GM21528 (cell line): ENCODE measurements around the gene SIDT2.
A peak's percentile ranks its signal among the peaks of the same experiment; 100 is the strongest.

Source experiments
- ATAC-seq: cut with Tn5 transposase; IDR thresholded peaks from one replicate; pipeline ENCODE4 v1.9.1; 2021; ENCODE audit warnings: mild to moderate bottlenecking, moderate library complexity; ENCODE audit not compliant: unreplicated experiment, low FRiP score

SIDT2 gene

DNA sequence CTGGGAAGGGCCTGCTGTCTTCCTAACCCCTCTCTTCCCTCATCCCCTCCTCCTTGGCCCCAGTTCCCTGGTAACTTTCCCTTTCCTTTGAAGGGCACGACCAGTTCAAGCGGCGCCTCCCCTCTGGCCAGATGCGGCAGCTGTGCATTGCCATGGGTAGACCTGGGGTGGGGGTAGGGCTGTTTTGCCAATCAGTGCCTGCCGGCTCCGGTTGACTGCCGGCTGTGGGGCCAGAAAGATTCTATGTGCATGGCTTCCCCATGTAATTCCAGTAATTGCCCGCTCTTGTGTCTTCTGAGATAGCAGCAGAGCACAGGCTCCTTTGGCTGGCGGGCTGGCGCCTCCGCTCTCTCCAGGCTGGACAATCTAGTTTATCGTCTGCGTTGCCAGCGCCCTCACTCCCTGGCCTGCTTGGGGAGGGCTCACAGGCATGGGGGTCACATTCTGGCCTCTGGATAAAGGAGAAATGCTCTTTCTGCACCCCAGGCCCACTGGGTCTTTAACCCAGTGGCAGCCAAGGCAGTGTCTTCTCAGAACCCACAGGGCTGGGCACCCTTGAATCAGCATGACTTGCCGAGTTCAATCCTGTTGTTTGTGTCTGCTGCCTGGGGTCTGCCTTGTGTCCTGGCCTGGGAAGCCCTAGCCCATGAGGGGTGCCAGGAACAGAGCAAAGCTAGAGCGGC is 9.4 kb downstream of the SIDT2 start:
- ATAC-seq: no peak

DNA sequence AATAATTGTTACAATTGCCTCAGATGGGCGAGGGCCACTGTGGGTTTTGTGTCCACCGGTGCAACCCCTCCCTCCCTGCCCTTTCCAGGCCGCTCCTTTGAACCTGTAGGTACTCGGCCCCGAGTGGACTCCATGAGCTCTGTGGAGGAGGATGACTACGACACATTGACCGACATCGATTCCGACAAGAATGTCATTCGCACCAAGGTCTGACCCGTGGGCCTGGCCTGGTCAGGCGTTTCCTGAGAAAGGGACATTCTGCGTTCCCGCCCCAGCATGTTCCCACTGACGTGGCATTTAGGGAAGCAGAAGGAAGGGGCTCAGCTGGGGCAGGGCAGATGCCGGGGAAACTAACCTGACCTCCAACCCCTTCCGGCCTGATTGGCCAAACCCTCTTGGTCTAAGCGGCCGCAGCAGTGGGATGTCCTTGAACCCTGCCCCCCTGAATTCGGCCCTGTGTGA is 10.1 kb downstream of the SIDT2 start:
- ATAC-seq: no peak

DNA sequence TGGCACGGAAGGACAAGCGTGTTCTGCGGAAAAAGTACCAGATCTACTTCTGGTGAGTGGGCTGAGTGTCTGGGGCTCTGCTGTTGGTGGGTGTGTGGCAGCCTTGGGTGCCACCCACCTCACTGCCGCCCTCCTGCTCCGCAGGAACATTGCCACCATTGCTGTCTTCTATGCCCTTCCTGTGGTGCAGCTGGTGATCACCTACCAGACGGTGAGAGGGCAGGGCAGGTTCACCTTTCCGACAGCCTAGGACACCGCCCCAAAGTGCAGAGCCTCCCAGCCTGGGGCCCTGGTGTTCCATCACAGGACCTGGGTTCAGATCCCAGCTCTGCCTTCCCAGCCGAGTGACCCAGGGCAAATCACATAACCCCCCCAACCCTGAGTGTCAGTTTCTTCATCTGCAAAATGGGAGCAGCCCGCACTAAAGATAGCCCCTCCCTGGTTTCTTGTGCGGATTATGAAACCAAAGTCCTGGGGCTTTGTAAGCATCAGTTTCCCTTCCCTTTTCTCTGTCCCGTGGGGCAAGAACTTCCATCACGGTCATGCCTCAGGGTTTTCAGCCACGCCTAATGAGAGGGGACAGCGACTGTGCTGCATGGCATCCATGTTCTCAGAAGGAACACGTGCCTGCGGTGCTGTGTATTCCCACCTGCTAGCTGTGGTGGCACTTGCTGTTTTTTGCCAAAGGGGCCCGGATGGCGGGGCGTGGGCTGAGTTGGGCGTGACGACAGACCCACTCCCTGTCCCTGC is 10.8 kb downstream of the SIDT2 start:
- ATAC-seq: peak; percentile 56

DNA sequence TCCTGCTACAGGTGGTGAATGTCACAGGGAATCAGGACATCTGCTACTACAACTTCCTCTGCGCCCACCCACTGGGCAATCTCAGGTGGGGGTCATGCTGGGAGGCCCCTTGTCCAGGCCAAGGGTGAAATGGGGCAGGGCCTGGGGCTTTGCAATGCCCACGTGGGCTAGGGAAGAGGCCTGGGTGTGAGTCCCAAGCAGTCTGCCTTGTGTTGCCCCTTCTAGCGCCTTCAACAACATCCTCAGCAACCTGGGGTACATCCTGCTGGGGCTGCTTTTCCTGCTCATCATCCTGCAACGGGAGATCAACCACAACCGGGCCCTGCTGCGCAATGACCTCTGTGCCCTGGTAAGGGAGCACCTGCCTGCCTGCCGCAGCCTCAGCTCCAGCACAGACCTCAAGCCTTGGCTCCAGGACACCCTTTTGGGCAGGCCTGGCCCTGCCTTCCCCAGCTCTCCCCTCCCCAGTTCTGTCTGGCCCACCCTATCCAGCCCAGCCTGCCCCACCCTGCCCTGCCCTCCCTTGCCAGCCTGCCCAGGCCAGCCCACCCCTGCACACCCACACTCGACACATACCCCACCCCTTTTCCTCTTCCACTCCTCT is 11.5 kb downstream of the SIDT2 start:
- no peak for ATAC-seq

DNA sequence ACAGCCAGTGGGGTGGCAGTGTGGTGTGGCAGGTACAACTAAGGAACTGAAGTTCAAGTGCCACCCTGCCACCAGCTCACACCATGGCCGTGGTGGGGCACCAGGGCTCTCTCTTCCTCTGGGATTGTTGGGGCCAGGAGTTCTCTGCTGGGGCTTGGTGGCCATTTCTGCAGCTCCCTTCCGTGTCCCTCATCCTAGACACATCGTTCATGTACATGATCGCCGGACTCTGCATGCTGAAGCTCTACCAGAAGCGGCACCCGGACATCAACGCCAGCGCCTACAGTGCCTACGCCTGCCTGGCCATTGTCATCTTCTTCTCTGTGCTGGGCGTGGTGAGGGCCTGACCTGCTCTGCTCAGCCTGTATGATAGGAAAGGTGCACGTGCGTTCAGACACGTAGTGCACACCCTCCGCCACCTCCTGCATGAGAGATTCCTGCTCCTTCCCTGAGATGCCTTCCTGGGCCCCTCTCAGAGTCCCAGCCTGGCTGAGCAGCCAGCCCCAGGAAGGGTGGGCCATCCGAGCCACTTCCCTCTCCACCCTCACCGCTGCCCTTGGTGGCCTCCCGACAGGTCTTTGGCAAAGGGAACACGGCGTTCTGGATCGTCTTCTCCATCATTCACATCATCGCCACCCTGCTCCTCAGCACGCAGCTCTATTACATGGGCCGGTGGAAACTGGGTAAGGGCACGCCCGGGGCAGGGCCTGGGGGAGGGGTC is 13.3 kb downstream of the SIDT2 start:
- no peak for ATAC-seq

DNA sequence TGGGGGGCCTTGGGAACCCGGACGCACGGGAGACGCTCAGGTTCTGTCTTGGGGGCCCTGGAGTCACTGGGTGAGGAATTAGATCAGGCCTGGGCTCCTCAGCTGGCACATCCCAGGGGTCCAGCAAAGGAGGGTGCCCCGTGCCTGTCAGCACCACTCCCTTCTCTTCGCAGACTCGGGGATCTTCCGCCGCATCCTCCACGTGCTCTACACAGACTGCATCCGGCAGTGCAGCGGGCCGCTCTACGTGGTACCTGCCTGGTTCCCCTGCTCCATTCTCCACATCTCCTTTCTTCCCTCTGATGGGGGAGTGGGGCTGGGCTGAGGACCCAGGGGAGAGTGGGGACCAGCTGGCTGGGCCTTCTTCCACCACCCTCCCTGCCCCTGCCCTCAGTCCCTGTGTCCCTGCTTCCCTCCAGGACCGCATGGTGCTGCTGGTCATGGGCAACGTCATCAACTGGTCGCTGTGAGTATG is 13.9 kb downstream of the SIDT2 start:
- no peak for ATAC-seq

DNA sequence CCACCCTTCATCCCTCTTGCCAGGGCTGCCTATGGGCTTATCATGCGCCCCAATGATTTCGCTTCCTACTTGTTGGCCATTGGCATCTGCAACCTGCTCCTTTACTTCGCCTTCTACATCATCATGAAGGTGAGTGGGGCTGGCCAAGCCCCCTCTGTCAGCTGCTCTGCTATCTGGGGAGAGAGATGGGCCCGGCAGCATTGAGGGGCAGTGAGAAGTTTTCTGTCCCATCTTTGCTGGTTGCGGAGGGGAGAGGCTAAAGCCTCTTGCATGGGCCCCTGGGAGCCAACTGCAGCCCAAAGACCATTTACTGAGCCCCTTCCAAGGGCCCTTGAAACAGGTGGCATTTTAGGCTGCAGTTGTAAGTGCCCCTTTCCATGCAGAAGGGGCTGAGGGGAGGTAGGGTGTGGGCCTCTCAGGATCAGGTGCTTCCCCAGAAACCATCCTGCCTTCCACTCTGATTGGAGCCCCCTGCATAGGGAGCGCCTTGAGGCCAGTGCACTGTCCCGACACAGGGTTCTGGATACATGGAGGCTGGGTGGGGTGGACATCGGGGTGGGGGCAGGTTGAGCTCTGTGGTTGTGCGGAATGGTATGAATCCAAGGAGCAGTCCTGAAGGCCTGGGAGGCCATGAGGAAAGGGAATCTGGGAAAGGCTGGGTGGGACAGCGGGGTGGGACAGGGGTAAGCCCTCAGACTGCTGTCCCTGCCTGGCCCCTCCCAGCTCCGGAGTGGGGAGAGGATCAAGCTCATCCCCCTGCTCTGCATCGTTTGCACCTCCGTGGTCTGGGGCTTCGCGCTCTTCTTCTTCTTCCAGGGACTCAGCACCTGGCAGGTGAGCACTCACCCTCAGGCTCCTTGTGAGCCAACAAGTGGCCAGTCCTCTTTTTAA is 14.8 kb downstream of the SIDT2 start:
- no peak for ATAC-seq

DNA sequence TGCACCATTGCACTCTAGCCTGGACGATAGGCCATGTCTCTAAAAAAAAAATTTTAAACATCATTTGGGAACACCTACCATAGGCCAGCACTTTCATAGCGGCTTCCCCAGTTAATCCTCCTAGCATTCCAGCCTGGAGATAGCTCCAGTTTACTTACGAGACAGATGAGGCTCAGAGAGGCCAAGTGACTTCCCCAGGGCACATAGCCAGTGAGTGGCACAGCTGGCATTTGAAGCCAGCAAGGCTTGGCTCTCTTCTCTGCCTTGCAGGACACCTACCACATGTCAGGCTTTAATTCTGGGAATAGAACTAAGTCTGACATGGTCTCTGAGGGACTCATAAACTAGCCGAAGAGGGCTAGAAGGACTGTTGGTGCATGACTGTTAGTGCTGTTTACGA is 15.7 kb downstream of the SIDT2 start:
- ATAC-seq: no peak

DNA sequence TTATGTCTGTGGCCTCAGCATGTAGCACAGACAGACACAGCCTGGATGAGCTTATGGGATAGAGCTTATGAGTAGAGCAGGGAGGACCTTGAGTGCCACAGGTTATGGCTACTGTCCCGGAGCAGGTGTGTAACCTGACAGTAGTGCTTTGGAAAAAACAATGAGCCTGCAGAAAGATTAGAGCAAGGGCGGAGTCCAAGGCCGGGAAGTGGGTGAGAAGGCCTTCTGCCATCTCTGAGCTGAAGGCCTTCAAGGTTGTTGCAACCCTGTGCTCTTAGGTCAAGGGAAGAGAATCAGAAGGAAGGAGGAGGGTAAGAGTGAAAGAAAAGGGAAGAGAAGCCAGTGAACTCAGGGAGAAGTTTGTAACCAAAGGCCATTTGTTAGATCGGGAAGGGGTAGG is 16.7 kb downstream of the SIDT2 start:
- ATAC-seq: no peak

DNA sequence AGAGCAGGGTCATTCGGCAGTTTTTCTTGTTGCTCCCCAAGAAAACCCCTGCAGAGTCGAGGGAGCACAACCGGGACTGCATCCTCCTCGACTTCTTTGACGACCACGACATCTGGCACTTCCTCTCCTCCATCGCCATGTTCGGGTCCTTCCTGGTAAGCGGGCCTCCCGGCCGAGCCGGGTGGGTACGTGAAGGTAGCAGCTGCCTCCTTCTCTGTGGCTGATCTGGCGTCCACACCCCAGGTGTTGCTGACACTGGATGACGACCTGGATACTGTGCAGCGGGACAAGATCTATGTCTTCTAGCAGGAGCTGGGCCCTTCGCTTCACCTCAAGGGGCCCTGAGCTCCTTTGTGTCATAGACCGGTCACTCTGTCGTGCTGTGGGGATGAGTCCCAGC is 17.2 kb downstream of the SIDT2 start:
- no peak for ATAC-seq

DNA sequence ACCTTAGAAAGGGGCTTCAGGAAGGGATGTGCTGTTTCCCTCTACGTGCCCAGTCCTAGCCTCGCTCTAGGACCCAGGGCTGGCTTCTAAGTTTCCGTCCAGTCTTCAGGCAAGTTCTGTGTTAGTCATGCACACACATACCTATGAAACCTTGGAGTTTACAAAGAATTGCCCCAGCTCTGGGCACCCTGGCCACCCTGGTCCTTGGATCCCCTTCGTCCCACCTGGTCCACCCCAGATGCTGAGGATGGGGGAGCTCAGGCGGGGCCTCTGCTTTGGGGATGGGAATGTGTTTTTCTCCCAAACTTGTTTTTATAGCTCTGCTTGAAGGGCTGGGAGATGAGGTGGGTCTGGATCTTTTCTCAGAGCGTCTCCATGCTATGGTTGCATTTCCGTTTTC is 18.5 kb downstream of the SIDT2 start:
- no peak for ATAC-seq

DNA sequence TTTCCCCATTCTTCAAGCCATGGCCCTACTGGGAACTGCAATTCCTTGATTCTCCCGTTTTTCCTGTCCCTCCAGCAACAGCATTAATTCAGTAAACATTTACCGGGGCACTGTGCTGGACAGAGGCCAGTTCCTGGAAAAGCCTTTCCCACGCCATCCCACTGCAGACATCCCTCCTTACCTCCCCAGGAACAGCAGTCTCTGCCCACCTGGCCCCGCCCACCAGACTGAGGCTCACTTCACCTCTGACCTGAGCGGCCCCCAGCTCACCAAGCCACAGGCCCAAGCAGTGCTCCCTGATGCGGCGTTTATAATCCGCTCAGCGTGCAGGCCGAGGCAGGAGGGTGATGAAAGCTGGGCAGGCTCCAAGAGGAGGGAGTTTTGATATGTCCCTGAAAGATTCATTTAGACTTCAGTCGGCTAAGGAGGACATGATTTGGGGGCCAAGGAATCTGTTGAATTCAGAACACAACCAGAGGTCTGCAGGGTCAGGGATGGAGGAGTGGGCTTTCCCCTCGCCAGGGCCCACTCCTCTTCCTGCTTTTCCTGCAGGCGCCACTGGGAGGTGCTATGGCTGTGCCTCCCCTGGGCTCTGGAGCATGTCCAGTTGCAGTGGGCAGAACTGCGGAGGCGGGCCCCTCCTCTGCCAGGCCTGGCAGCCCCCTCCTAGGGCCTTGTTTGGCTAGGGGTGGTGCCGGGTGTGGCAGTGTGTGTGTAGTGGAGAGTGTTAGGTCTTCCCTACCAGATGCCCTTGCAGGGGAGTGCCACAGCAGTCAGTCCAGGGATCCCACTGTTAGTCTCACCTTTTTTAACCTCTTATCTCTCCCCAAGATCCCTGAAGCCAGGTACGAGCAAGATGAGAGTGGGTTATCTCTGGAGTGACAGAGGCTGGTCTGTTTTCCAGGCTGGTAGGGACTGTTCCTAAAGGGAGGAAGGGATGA is 19.2 kb downstream of the SIDT2 start:
- ATAC-seq: no peak

DNA sequence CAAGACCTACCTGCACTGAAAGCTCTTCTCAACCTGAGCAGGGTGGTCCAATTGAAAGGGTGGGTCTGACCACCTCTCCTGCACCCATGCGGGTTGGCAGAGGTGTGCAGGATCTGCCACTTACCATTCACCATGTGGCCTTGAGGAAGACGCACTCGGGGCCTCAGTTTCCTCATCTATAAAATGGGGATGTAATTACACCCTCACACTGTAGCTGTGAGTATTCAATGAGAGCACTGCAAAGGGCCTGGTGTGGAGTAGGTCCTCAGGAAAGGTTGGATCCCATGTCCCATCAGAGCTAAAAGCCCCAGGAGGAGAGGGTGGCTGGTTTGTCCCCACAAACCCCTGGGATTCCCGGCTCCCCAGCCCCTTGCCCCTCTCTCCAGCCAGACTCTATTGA is 20.1 kb downstream of the SIDT2 start:
- ATAC-seq: no peak

DNA sequence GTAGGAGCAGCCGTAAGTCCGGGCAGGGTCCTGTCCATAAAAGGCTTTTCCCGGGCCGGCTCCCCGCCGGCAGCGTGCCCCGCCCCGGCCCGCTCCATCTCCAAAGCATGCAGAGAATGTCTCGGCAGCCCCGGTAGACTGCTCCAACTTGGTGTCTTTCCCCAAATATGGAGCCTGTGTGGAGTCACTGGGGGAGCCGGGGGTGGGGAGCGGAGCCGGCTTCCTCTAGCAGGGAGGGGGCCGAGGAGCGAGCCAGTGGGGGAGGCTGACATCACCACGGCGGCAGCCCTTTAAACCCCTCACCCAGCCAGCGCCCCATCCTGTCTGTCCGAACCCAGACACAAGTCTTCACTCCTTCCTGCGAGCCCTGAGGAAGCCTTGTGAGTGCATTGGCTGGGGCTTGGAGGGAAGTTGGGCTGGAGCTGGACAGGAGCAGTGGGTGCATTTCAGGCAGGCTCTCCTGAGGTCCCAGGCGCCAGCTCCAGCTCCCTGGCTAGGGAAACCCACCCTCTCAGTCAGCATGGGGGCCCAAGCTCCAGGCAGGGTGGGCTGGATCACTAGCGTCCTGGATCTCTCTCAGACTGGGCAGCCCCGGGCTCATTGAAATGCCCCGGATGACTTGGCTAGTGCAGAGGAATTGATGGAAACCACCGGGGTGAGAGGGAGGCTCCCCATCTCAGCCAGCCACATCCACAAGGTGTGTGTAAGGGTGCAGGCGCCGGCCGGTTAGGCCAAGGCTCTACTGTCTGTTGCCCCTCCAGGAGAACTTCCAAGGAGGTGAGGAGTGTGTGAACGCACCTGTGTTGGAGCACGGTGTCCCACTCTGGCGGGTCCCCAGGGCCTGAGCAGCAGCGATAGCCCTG is 20.7 kb downstream of the SIDT2 start, which contains the start of gene TAGLN:
TSS of gene TAGLN (plus strand) at position 318 of the 863 bp plus-strand sequence. CDS start 3,644 bp downstream, outside the sequence.
- no peak for ATAC-seq

DNA sequence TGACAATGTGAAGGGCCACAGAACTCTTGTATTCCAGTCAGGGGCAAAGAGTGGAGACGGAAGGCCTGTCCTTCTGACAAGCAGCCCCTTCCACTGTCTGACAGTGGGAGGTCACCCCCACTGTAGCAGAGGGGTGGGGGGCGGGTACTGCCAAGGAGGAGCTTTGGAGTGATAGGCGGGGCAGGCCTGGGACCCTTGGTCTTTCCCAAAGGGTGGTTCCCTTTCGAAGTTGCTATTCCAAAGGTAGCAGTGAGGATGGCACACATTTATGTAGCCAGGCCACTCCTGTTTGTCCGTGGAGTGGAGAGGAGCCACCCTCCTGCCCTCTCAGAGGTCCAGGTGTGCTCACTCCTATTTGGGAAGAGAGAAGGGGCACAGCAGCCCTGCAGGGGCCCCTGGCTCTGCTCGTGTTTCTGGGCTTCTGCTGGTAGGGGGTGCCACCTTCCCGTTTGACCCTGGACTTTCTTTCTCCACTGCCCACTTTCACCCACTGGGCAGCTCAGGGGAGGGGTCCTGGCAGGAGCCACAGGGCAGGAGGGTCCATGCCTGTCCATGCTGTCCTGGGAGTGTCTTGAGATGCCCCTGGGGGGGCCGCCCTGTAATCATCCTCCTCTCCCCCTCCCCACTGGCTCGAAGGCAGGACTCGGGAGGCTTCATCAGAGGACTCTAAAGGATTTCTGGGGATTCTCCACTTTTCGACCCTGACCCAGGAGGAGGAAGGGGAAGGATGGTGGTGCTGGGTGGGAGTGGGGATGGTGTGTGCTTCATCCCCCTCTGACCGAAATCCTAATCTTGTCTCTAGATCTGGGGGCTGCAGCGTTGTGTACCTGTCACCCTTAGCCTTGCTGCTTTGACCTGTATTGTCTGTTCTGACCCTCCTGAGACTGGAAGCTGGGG is 21.6 kb downstream of the SIDT2 start:
- ATAC-seq: no peak

DNA sequence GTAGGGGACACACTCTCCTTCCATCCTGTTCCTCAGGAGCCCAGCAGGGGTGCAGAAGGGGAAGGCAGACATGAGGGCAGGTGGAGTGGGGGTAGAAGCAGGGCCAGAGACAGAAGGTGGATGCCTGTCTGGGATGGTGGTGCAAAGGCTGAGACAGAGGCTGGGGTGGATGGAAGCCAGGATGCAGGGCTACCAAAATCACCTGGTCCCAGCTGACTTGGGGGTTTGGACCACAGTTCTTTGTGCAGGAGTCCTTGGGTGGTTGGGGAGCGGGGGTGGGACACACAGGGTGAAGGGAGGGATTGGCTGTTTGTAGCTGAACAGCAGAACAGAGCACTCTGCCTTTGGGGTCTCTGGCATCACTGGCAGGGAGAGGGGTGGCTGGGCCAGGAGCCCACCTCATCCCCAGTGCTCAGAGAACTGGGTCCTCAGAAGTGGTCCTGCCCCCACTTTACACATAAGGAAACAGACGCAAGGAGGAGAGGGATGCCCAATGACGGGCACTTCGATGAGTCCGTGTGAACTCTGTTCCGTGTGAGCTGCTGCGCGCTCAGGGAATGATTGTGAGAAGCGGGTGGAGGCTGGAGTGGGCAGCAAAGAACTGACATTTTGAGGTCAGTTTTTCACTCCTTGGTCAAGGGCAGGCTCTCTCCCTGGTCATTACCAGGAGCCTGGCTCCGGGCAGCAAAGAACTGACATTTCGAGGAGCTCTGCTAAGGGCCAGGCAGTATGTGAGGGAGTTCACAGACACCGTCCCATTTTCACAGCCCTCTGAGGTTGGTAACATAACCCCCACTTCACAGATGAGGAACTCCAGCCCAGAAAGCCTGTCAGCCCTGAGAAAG is 22.5 kb downstream of the SIDT2 start:
- no peak for ATAC-seq
